ENCODE data around the gene PRRC1.

PRRC1 gene

GRCh38 chr5:127580731-127581130 lies 63.3 kb downstream of the PRRC1 start:
- no peak for DNase-seq (ENCODE audit: low spot score)

GRCh38 chr5:127581450-127581849 lies 64.0 kb downstream of the PRRC1 start:
- DNase-seq (ENCODE audit: low spot score), result no peak

GRCh38 chr5:127582773-127583370 lies 65.4 kb downstream of the PRRC1 start:
- no peak for DNase-seq (ENCODE audit: low spot score)

GRCh38 chr5:127583866-127584265 lies 66.4 kb downstream of the PRRC1 start:
- no peak for DNase-seq (ENCODE audit: low spot score)

GRCh38 chr5:127585661-127586060 lies 68.2 kb downstream of the PRRC1 start:
- no peak for DNase-seq (ENCODE audit: low spot score)

GRCh38 chr5:127586066-127586770 lies 68.8 kb downstream of the PRRC1 start:
- no peak for DNase-seq (ENCODE audit: low spot score)

GRCh38 chr5:127586811-127587210 lies 69.4 kb downstream of the PRRC1 start:
- no peak for DNase-seq (ENCODE audit: low spot score)

GRCh38 chr5:127587246-127587917 lies 69.9 kb downstream of the PRRC1 start:
- DNase-seq (ENCODE audit: low spot score), result no peak

GRCh38 chr5:127588368-127588767 lies 70.9 kb downstream of the PRRC1 start:
- DNase-seq (ENCODE audit: low spot score), result no peak

GRCh38 chr5:127589309-127590030 lies 72.0 kb downstream of the PRRC1 start:
- DNase-seq (ENCODE audit: low spot score), result no peak

GRCh38 chr5:127590156-127590722 lies 72.8 kb downstream of the PRRC1 start:
- no peak for DNase-seq (ENCODE audit: low spot score)

GRCh38 chr5:127595484-127596368 lies 78.3 kb downstream of the PRRC1 start:
- no peak for DNase-seq (ENCODE audit: low spot score)

GRCh38 chr5:127596501-127596900 lies 79.1 kb downstream of the PRRC1 start:
- DNase-seq (ENCODE audit: low spot score), result no peak

- DNase-seq (ENCODE audit: low spot score), result no peak
Measured at GRCh38 chr5:127599320-127599719, 81.9 kb downstream of the PRRC1 start.

- no peak for DNase-seq (ENCODE audit: low spot score)
Measured at GRCh38 chr5:127599847-127600246, 82.4 kb downstream of the PRRC1 start.

GRCh38 chr5:127601111-127601510 lies 83.7 kb downstream of the PRRC1 start:
- no peak for DNase-seq (ENCODE audit: low spot score)

GRCh38 chr5:127601601-127602000 lies 84.2 kb downstream of the PRRC1 start:
- DNase-seq (ENCODE audit: low spot score), result no peak

- no peak for DNase-seq (ENCODE audit: low spot score)
Measured at GRCh38 chr5:127602481-127602880, 85.0 kb downstream of the PRRC1 start.

- DNase-seq (ENCODE audit: low spot score), result no peak
Measured at GRCh38 chr5:127602896-127603844, 85.7 kb downstream of the PRRC1 start.

Measured in Ammon's horn (tissue), 1 donor.